K562 (cell line): ENCODE data around the gene ZFYVE28. TPM values are rescaled to one million over a fixed set of nuclear protein-coding genes. Genes with fewer than 3 reads are reported as not detected.

Experiments used
- ATAC-seq: fragments of 200-7000 bp; cut with Tn5 transposase; 3 replicates; pipeline ENCODE4 v1.9.1; 2020; ENCODE audit warnings: moderate library complexity
- BruUV-seq: library from RNA; stranded (reverse); fragments of 400-500 nt; replicated peaks from 2 replicates; lab custom pipeline; 2021; lab: Mats Ljungman, UMichigan
- CTCF ChIA-PET: fragments of 300-600 bp; formaldehyde crosslinking; extraction: SDS; loops from one replicate; lab custom pipeline; 2021; ENCODE audit warnings: low intra/inter-chr PET ratio; lab: Yijun Ruan, JAX
- POLR2A ChIA-PET: fragments of 300-600, 350-650 bp; sonication (Branson Sonifier 250); formaldehyde crosslinking; extraction: SDS; loops from one replicate; lab custom pipeline; 2021; ENCODE audit warnings: antibody characterized with exemption, inconsistent platforms; lab: Yijun Ruan, JAX
- DNase-seq, 4 experiments: peaks; one replicate each; pipeline versions ENCODE4 v3.0.0 to v3.0.0-alpha.2; 2011 to 2018; ENCODE audit warnings: low spot score in 3 of 4, mixed read lengths in 3 of 4; ENCODE audit errors: extremely low read depth in 1 of 4
- FAIRE-seq: peaks from 2 replicates; lab custom pipeline; 2011; peaks lifted over from hg19 to GRCh38; lab: Jason Lieb, UNC
- H2AFZ ChIP-seq: 2 replicates; pipeline ENCODE4 v1.6.0; 2011; ENCODE audit warnings: low read depth, low read length, control low read depth, inconsistent platforms
- H3K27ac ChIP-seq: fragments of 200-600 bp; 3 replicates; pipeline ENCODE4 v1.8.0; 2011; ENCODE audit warnings: low read depth, mild to moderate bottlenecking, control low read depth, inconsistent platforms, low read length, moderate library complexity, mixed read lengths; ENCODE audit errors: extremely low read depth
- H3K27me3 ChIP-seq, 2 experiments: fragments of 300-600 bp in 1 of 2; 2 replicates in 1 of 2; 3 replicates in 1 of 2; pipeline versions ENCODE4 v1.6.0 to v1.8.0; 2011; ENCODE audit warnings: inconsistent platforms in 2 of 2, low read length in 2 of 2, mild to moderate bottlenecking in 1 of 2, mixed read lengths in 1 of 2, moderate library complexity in 1 of 2; ENCODE audit not compliant: control insufficient read depth in 2 of 2, insufficient read depth in 2 of 2
- H3K36me3 ChIP-seq: fragments of 300-600 bp; 3 replicates; pipeline ENCODE4 v1.8.0; 2011; ENCODE audit warnings: mild to moderate bottlenecking, low read length, inconsistent platforms; ENCODE audit not compliant: control insufficient read depth, insufficient read depth
- H3K4me1 ChIP-seq, 2 experiments: fragments of 200-600 bp in 1 of 2; replicated peaks in 1 of 2; 2 replicates in 1 of 2; 3 replicates in 1 of 2; pipeline versions ENCODE4 v1.5.1 to v1.8.0; 2011; ENCODE audit warnings: inconsistent platforms in 2 of 2, low read length in 2 of 2, mild to moderate bottlenecking in 1 of 2, mixed read lengths in 1 of 2, moderate library complexity in 1 of 2; ENCODE audit not compliant: control insufficient read depth in 2 of 2, insufficient read depth in 2 of 2
- H3K4me2 ChIP-seq: 2 replicates; pipeline ENCODE4 v1.6.1; 2011; ENCODE audit warnings: low read length, control low read depth, inconsistent platforms, mixed read lengths; ENCODE audit not compliant: insufficient read depth
- H3K4me3 ChIP-seq: fragments of 200-600 bp; sonication (generic), shearing (Covaris generic); 2 replicates; pipeline ENCODE4 v1.5.1; 2016; ENCODE audit warnings: control low read depth, inconsistent platforms
- H3K79me2 ChIP-seq: fragments of 200-600 bp; 3 replicates; pipeline ENCODE4 v1.8.0; 2011; ENCODE audit warnings: low read length, inconsistent platforms; ENCODE audit not compliant: control insufficient read depth, insufficient read depth
- H3K9ac ChIP-seq, 2 experiments: 2 replicates each; pipeline versions ENCODE4 v1.6.0 to v1.6.1; 2011; ENCODE audit warnings: low read depth in 2 of 2, low read length in 2 of 2, control low read depth in 1 of 2, inconsistent platforms in 1 of 2, mild to moderate bottlenecking in 1 of 2, mixed read lengths in 1 of 2; ENCODE audit not compliant: insufficient read depth in 1 of 2
- H3K9me1 ChIP-seq: one replicate; pipeline ENCODE4 v1.6.0; 2011; ENCODE audit warnings: inconsistent platforms, mild to moderate bottlenecking, low read length, moderate library complexity; ENCODE audit not compliant: control insufficient read depth, insufficient read depth
- H3K9me3 ChIP-seq: replicated peaks from 2 replicates; pipeline ENCODE4 v1.5.1; 2011; ENCODE audit warnings: low read depth, low read length, inconsistent platforms; ENCODE audit not compliant: control insufficient read depth, insufficient read depth
- H4K20me1 ChIP-seq: replicated peaks from 2 replicates; pipeline ENCODE4 v1.6.1; 2011; ENCODE audit warnings: low read length, inconsistent platforms, mixed read lengths; ENCODE audit not compliant: control insufficient read depth, insufficient read depth
- ARID3A ChIP-seq: IDR thresholded peaks from 2 replicates; pipeline ENCODE4 v1.6.1; 2012; ENCODE audit warnings: low read depth, low read length, improper control_type of control experiment, borderline replicate concordance
- COPS2 ChIP-seq: fragments of 450-650 bp; conservative IDR thresholded peaks from 2 replicates; pipeline ENCODE4 v1.6.1; 2016; ENCODE audit warnings: mild to moderate bottlenecking, moderate library complexity
- DNMT1 ChIP-seq: fragments of 450-650 bp; IDR thresholded peaks from 2 replicates; pipeline ENCODE4 v1.6.1; 2016; ENCODE audit warnings: antibody characterized with exemption, mild to moderate bottlenecking
- DPF2 ChIP-seq: fragments of 450-650 bp; IDR thresholded peaks from 2 replicates; pipeline ENCODE4 v1.6.1; 2016
- MECOM ChIP-seq: fragments of 250-450 bp; sonication (Bioruptor Pico); IDR thresholded peaks from 2 replicates; pipeline ENCODE4 v1.8.0; 2022; ENCODE audit warnings: inconsistent platforms
- NCOA4 ChIP-seq: fragments of 450-650 bp; IDR thresholded peaks from 2 replicates; pipeline ENCODE4 v1.6.1; 2018; ENCODE audit warnings: mild to moderate bottlenecking; ENCODE audit not compliant: partially characterized antibody
- NFIX ChIP-seq: fragments of 250-450 bp; sonication (Bioruptor Pico); IDR thresholded peaks from 2 replicates; pipeline ENCODE4 v1.4.0; 2020; ENCODE audit warnings: low read depth, mild to moderate bottlenecking, moderate library complexity
- PRDM10 ChIP-seq: fragments of 450-650 bp; IDR thresholded peaks from 2 replicates; pipeline ENCODE4 v1.6.1; 2018; ENCODE audit not compliant: partially characterized antibody
- RBM34 ChIP-seq: fragments of 200-400 bp; formaldehyde crosslinking; IDR thresholded peaks from 2 replicates; pipeline ENCODE4 v1.6.1; 2018; ENCODE audit warnings: low read length, borderline replicate concordance; ENCODE audit not compliant: insufficient read depth
- SOX6 ChIP-seq: fragments of 450-650 bp; IDR thresholded peaks from 2 replicates; pipeline ENCODE4 v1.6.1; 2014; ENCODE audit warnings: mild to moderate bottlenecking
- STAT5B ChIP-seq: fragments of 250-450 bp; sonication (Bioruptor Pico); IDR thresholded peaks from 2 replicates; pipeline ENCODE4 v1.8.0; 2021; ENCODE audit warnings: mild to moderate bottlenecking, inconsistent platforms
- XRCC5 ChIP-seq: fragments of 200-400 bp; formaldehyde crosslinking; IDR thresholded peaks from 2 replicates; pipeline ENCODE4 v1.6.1; 2017; ENCODE audit warnings: low read depth, mild to moderate bottlenecking, low read length
- ZFP36 ChIP-seq: fragments of 150-350 bp; IDR thresholded peaks from 2 replicates; pipeline ENCODE4 v1.6.1; 2018; ENCODE audit warnings: low read length, low read depth; ENCODE audit not compliant: partially characterized antibody
- ZNF133 ChIP-seq: fragments of 250-450 bp; sonication (Bioruptor Pico); IDR thresholded peaks from 2 replicates; pipeline ENCODE4 v1.4.0; 2020; ENCODE audit warnings: mild to moderate bottlenecking
- WGBS: fragments of 100-300 bp; shearing (Covaris generic); methylation state at CpG from one replicate; pipeline ENCODE4 v1.1.6; 2016; ENCODE audit warnings: low coverage, mixed read lengths; ENCODE audit not compliant: insufficient coverage; ENCODE audit errors: missing lambda C conversion rate; 5-methylcytosine and 5-hydroxymethylcytosine counted together
- in situ Hi-C: fragments of 300-500 bp; cut with MboI; formaldehyde crosslinking; loops from 4 replicates; pipeline ENCODE4 v1.15.0; 2018; ENCODE audit warnings: inconsistent platforms, mixed read lengths
- intact Hi-C: fragments of 100-400 bp; cut with micrococcal nuclease; formaldehyde crosslinking; loops from 2 replicates; pipeline ENCODE4 v1.14.2; 2022
- polyA plus RNA-seq, 8 experiments: library from polyadenylated mRNA; depleted of rRNA in 4 of 8; stranded (reverse) in 5 of 8; unstranded in 3 of 8; fragments of >200 nt; fragmentation: Nextera tagmentation in 2 of 8; fragmentation: Illumina TruSeq in 1 of 8; extraction: Ambion mirVana in 2 of 8; extraction: Trizol in 1 of 8; gene quantifications; 2 replicates each; pipeline versions ENCODE4 v1.2.1 to v1.2.3, GENCODE V29; 2011 to 2014; ENCODE audit warnings: inconsistent platforms in 1 of 8, missing spikeins in 1 of 8
- total RNA-seq, 7 experiments: library from RNA; depleted of rRNA in 6 of 7; stranded (reverse); fragments of >200 nt in 6 of 7; fragmentation: Illumina TruSeq in 2 of 7; extraction: Trizol in 2 of 7; gene quantifications; 2 replicates each; pipeline versions ENCODE4 v1.2.1 to v1.2.3, GENCODE V29; 2011 to 2021; ENCODE audit warnings: low replicate concordance in 1 of 7

The ZFYVE28 gene
- total and polyA plus RNA-seq, 9 of the 15 experiments (the other 6 are each of a cell fraction or from before 2014, with no cell fraction given) = 1.3 to 24.8 (median 8.9) TPM

- WGBS = 81% methylated on average over 8 of the region's 8 CpGs
- Histone ChIP-seq H3K4me2 (no peak overlapping the region), H3K4me3 (no peak overlapping the region), H4K20me1 (no peaks in the 10 kb centered on the region), H3K79me2 (no peaks in the 10 kb centered on the region; the same call in 2 of the 3 replicates), H2AFZ (no peak overlapping the region), H3K27me3 (no peaks in the 10 kb centered on the region), H3K9ac (peak overlapping the region in 1 of 2 experiments; percentile 81; a peak in 2 of 4 replicates), H3K9me1 (no peaks in the 10 kb centered on the region), H3K9me3 (no peaks in the 10 kb centered on the region), H3K36me3 (no peaks in the 10 kb centered on the region; the same call in 2 of the 3 replicates), H3K27ac (no peak overlapping the region), H3K4me1 (peaks cover 15 to 80% of the 10 kb centered on the region in 2 experiments)
- ChIA-PET CTCF (no interaction called here), POLR2A (no interaction called here)
- DNase-seq = no peak
- intact Hi-C loops = no loop called here
- BruUV-seq = no TSS peak
- ATAC-seq = no peak
- TF ChIP-seq ZFP36 = no peak
- no peak for TF ChIP-seq ZNF133 (CRISPR knock-in tag)
- TF ChIP-seq PRDM10 = no peak
- TF ChIP-seq DNMT1 = no peak
- TF ChIP-seq NFIX (CRISPR knock-in tag) = no peak
- TF ChIP-seq DPF2 = no peak
- no peak for TF ChIP-seq STAT5B (CRISPR knock-in tag)
- no peak for TF ChIP-seq XRCC5
- no peak for TF ChIP-seq MECOM (CRISPR knock-in tag)
- TF ChIP-seq ARID3A = no peak
- TF ChIP-seq SOX6 = no peak
- TF ChIP-seq NCOA4 = no peak
- no peak for TF ChIP-seq COPS2
- TF ChIP-seq RBM34 = no peak
- no peak for FAIRE-seq
- in situ Hi-C loops = no loop called here
Measured at GRCh38 chr4:2266181-2266580, 152.3 kb downstream of the ZFYVE28 start.
